GM12874 (cell line): ENCODE data around the gene FXYD1.

Source experiments
- CTCF ChIP-seq: IDR thresholded peaks from 2 replicates; pipeline ENCODE4 v1.5.1; 2011; ENCODE audit warnings: low read depth, mild to moderate bottlenecking, control low read depth, low read length, moderate library complexity; ENCODE audit not compliant: insufficient read depth

Gene FXYD1

GRCh38 chr19:35117799-35118198 lies 20.8 kb upstream of the FXYD1 start:
- TF ChIP-seq CTCF, result no peak

GRCh38 chr19:35118268-35119020 lies 20.2 kb upstream of the FXYD1 start:
- TF ChIP-seq CTCF, result no peak

- no peak for TF ChIP-seq CTCF
Observed at GRCh38 chr19:35119091-35119490, 19.5 kb upstream of the FXYD1 start.

GRCh38 chr19:35119578-35120155 lies 19.0 kb upstream of the FXYD1 start:
- no peak for TF ChIP-seq CTCF

- no peak for TF ChIP-seq CTCF
Observed at GRCh38 chr19:35120492-35120891, 18.1 kb upstream of the FXYD1 start.

- no peak for TF ChIP-seq CTCF
Observed at GRCh38 chr19:35120898-35121297, 17.7 kb upstream of the FXYD1 start.

GRCh38 chr19:35122687-35123551 lies 15.7 kb upstream of the FXYD1 start:
- TF ChIP-seq CTCF, result no peak
